Fibroblast of skin of back (primary cell): ENCODE results near the gene TMEM191C.
"Not testable (repeated sequence)": the region's sequence is repeated elsewhere in the genome, so short reads cannot be mapped to it uniquely, and the experiment has no call there.

Experiments
- DNase-seq: peaks from one replicate; pipeline ENCODE4 v3.0.0-alpha.2; 2013

The TMEM191C gene

GRCh38 chr22:21446128-21446826 is 20.9 kb upstream of the TMEM191C start:
- no peak for DNase-seq

- no peak for DNase-seq
These were observed 20.1 kb upstream of the TMEM191C start for GRCh38 chr22:21446827-21447690.

- DNase-seq, result peak; percentile 8
These were observed 19.3 kb upstream of the TMEM191C start for GRCh38 chr22:21447694-21448402.

GRCh38 chr22:21448627-21449416 is 18.4 kb upstream of the TMEM191C start:
- DNase-seq, result no peak

- no peak for DNase-seq
These were observed 17.5 kb upstream of the TMEM191C start for GRCh38 chr22:21449531-21450319.

GRCh38 chr22:21450320-21450831 is 16.8 kb upstream of the TMEM191C start:
- no peak for DNase-seq

- no peak for DNase-seq
These were observed 16.3 kb upstream of the TMEM191C start for GRCh38 chr22:21450858-21451353.

GRCh38 chr22:21451545-21452520 is 15.4 kb upstream of the TMEM191C start:
- DNase-seq, result no peak

GRCh38 chr22:21452666-21453065 is 14.5 kb upstream of the TMEM191C start:
- DNase-seq, result not testable (repeated sequence)

- not testable (repeated sequence) for DNase-seq
These were observed 12.2 kb upstream of the TMEM191C start for GRCh38 chr22:21454998-21455333.

- no peak for DNase-seq
These were observed 11.7 kb upstream of the TMEM191C start for GRCh38 chr22:21455334-21456089.

GRCh38 chr22:21457023-21457787 is 10.0 kb upstream of the TMEM191C start:
- no peak for DNase-seq

- DNase-seq, result not testable (repeated sequence)
These were observed 4.5 kb upstream of the TMEM191C start for GRCh38 chr22:21462672-21463071.

GRCh38 chr22:21468194-21469096 is 1.3 kb downstream of the TMEM191C start:
- peak; percentile 75 for DNase-seq

- not testable (repeated sequence) for DNase-seq
These were observed 2.2 kb downstream of the TMEM191C start for GRCh38 chr22:21469097-21469994.

GRCh38 chr22:21472984-21473383 is 5.8 kb downstream of the TMEM191C start:
- not testable (repeated sequence) for DNase-seq
